ENCODE measurements around the gene CYP27C1. TPM values are rescaled to one million over a fixed set of nuclear protein-coding genes. Genes with fewer than 3 reads are reported as not detected.

Gene CYP27C1
- total RNA-seq, 1 donor from 2014 or later, result not detected

- intact Hi-C loops (cut with micrococcal nuclease), result no loop called here
Measured at GRCh38 chr2:127195140-127196074, 24.7 kb downstream of the CYP27C1 start.

DNA sequence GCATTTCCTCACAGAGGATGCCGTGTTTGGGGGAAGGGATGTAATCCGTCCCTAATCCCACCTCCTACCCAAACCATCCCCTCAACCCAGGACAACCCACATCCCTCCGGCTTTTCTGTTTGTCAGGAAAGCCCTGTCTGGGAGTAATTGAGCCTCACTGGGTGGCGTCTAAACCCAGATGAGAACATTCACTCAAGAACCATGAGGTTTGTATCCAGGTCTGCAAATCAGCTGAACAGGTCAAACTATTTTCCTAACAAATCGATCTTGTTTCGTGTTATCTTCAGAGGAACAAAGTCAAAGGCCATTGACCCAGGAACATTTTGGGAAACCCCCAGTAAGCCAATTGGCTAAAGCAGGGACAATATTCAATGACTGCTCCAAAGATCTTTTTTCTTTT, 25.7 kb downstream of the CYP27C1 start:
- Mint-ChIP-seq H3K4me1 (ENCODE audit: low read depth) (peaks cover 7% of the 10 kb centered on the region), H3K36me3 (ENCODE audit: low read depth) (no peaks in the 10 kb centered on the region), H3K4me3 (no peak overlapping the region), H3K27ac (no peak overlapping the region), H3K27me3 (ENCODE audit: insufficient read depth) (peaks cover 2% of the 10 kb centered on the region), H3K9me3 (no peaks in the 10 kb centered on the region)
- DNase-seq (ENCODE audit: low spot score), result no peak
- intact Hi-C loops (cut with micrococcal nuclease), result no loop called here

More at GRCh38 chr2:127195140-127196074, 24.7 kb downstream of the CYP27C1 start:
- H3K4me1 Mint-ChIP-seq (ENCODE audit: low read depth), result peaks cover 7% of the 10 kb centered on the region
- H3K27me3 Mint-ChIP-seq (ENCODE audit: insufficient read depth), result peaks cover 2% of the 10 kb centered on the region
- no peak overlapping the region for H3K27ac Mint-ChIP-seq
- H3K9me3 Mint-ChIP-seq, result no peaks in the 10 kb centered on the region
- no peak for DNase-seq (ENCODE audit: low spot score)
- no peak overlapping the region for H3K4me3 Mint-ChIP-seq
- no peaks in the 10 kb centered on the region for H3K36me3 Mint-ChIP-seq (ENCODE audit: low read depth)

GRCh38 chr2:127193967-127194280, 26.2 kb downstream of the CYP27C1 start:
- no peaks in the 10 kb centered on the region for H3K9me3 Mint-ChIP-seq
- H3K36me3 Mint-ChIP-seq (ENCODE audit: low read depth), result no peaks in the 10 kb centered on the region
- intact Hi-C loops (cut with micrococcal nuclease), result no loop called here

GRCh38 chr2:127193164-127193966, 26.7 kb downstream of the CYP27C1 start:
- H3K36me3 Mint-ChIP-seq (ENCODE audit: low read depth), result no peaks in the 10 kb centered on the region
- H3K27ac Mint-ChIP-seq, result no peak overlapping the region
- peaks cover 7% of the 10 kb centered on the region for H3K4me1 Mint-ChIP-seq (ENCODE audit: low read depth)
- H3K9me3 Mint-ChIP-seq, result no peaks in the 10 kb centered on the region
- H3K4me3 Mint-ChIP-seq, result no peak overlapping the region
- H3K27me3 Mint-ChIP-seq (ENCODE audit: insufficient read depth), result peaks cover 5% of the 10 kb centered on the region
- DNase-seq (ENCODE audit: low spot score), result no peak
- intact Hi-C loops (cut with micrococcal nuclease), result no loop called here

More at GRCh38 chr2:127193967-127194280, 26.2 kb downstream of the CYP27C1 start:
- no peak for DNase-seq (ENCODE audit: low spot score)
- Mint-ChIP-seq H3K4me3 (no peak overlapping the region), H3K27me3 (ENCODE audit: insufficient read depth) (peaks cover 2% of the 10 kb centered on the region), H3K4me1 (ENCODE audit: low read depth) (peaks cover 7% of the 10 kb centered on the region), H3K27ac (no peak overlapping the region)

- intact Hi-C loops (cut with micrococcal nuclease), result no loop called here
- no peak for DNase-seq (ENCODE audit: low spot score)
- Mint-ChIP-seq H3K9me3 (no peaks in the 10 kb centered on the region), H3K36me3 (ENCODE audit: low read depth) (no peaks in the 10 kb centered on the region), H3K4me1 (ENCODE audit: low read depth) (no peaks in the 10 kb centered on the region), H3K27ac (no peak overlapping the region), H3K27me3 (ENCODE audit: insufficient read depth) (peaks cover 6% of the 10 kb centered on the region), H3K4me3 (no peak overlapping the region)
Measured at GRCh38 chr2:127191331-127192219, 28.5 kb downstream of the CYP27C1 start.

DNA sequence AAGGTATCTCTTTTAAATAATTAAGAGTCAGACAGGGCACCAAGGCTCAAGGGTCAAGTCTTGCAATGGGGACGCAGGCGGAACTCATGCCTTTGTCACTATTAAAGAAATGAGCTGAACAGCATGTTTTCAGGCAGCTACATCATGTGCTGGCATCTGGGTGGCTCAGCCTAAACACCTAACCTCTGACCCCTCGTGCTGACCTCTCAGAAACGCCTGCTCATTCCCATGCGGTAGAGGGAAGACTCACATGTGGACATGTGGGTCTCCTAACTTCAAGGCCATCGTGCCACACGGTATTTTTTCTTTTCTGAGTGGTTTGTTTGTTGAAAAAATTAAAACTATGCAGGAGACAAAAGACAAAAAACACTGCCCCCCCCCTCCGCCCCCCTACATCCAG, 31.3 kb downstream of the CYP27C1 start:
- Mint-ChIP-seq H3K9me3 (no peaks in the 10 kb centered on the region), H3K36me3 (ENCODE audit: low read depth) (no peaks in the 10 kb centered on the region), H3K4me1 (ENCODE audit: low read depth) (peaks cover 7% of the 10 kb centered on the region), H3K4me3 (no peak overlapping the region), H3K27ac (no peak overlapping the region), H3K27me3 (ENCODE audit: insufficient read depth) (peaks cover 18% of the 10 kb centered on the region)
- no peak for DNase-seq (ENCODE audit: low spot score)
- intact Hi-C loops (cut with micrococcal nuclease), result no loop called here

DNA sequence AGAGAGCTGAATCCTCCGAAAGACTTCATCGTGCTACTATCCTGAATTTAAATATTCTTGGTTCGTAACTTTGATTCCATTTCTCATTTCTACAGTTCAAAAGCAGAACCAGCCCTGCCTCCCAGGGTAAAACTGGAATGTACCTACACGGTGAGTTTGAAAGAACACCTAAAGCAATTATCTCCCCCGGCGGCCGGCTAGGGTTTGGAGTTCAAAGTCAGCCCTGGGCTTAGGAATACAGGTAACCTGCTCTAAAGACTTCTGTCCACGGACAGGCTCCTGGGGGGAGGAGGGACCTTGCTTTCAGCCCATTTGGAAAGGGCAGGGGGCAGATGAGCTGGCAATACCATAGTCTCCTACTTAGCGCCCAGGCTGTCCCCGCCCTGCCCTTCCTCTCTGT, 32.3 kb downstream of the CYP27C1 start:
- no peak overlapping the region for H3K4me3 Mint-ChIP-seq
- no peak for DNase-seq (ENCODE audit: low spot score)
- peaks cover 7% of the 10 kb centered on the region for H3K4me1 Mint-ChIP-seq (ENCODE audit: low read depth)
- peaks cover 19% of the 10 kb centered on the region for H3K27me3 Mint-ChIP-seq (ENCODE audit: insufficient read depth)
- intact Hi-C loops (cut with micrococcal nuclease), result no loop called here
- H3K27ac Mint-ChIP-seq, result no peak overlapping the region
- H3K36me3 Mint-ChIP-seq (ENCODE audit: low read depth), result no peaks in the 10 kb centered on the region
- no peaks in the 10 kb centered on the region for H3K9me3 Mint-ChIP-seq

DNA sequence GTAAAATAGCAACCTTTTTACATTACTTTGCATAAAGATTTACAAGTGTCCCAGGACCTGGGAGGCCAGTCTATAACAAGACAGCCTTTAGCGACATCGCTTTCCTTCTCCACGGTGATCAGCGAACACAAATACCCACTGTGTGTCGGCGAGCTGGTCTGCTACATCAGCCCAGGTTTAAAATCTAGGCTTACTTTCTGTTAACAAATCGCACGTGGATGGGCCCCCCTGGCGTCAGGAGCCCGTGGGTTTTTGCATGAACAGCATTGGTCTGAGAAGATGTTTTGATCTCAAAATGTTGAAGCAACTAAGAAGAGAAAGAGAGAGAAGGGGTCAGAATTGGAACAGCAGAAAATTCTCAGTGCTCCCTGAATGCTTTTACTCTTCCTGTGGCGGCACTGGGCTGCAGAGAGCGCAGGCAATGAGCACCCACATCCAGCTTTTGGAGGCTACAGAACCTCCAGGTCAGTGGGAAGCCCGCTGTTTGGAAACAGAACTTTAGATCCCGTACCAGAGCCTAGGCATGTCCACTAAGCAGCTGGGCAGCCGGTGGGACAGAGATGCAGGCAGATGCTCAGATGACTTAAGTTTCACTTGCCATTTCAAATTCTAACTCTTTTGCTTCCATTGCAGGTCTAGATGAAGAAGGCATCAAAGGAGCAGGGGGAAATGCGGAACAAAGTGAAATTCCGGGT, 32.9 kb downstream of the CYP27C1 start:
- Mint-ChIP-seq H3K36me3 (ENCODE audit: low read depth) (no peaks in the 10 kb centered on the region), H3K9me3 (no peaks in the 10 kb centered on the region), H3K4me1 (ENCODE audit: low read depth) (peaks cover 7% of the 10 kb centered on the region), H3K27me3 (ENCODE audit: insufficient read depth) (peaks cover 19% of the 10 kb centered on the region), H3K27ac (no peak overlapping the region), H3K4me3 (no peak overlapping the region)
- intact Hi-C loops (cut with micrococcal nuclease), result no loop called here
- DNase-seq (ENCODE audit: low spot score), result no peak

GRCh38 chr2:127185705-127186104, 34.4 kb downstream of the CYP27C1 start:
- peaks cover 2% of the 10 kb centered on the region for H3K9me3 Mint-ChIP-seq
- H3K27ac Mint-ChIP-seq, result no peak overlapping the region
- H3K36me3 Mint-ChIP-seq (ENCODE audit: low read depth), result no peaks in the 10 kb centered on the region
- no peak overlapping the region for H3K4me3 Mint-ChIP-seq
- intact Hi-C loops (cut with micrococcal nuclease), result no loop called here
- H3K4me1 Mint-ChIP-seq (ENCODE audit: low read depth), result peaks cover 7% of the 10 kb centered on the region
- DNase-seq (ENCODE audit: low spot score), result no peak
- H3K27me3 Mint-ChIP-seq (ENCODE audit: insufficient read depth), result peaks cover 19% of the 10 kb centered on the region

GRCh38 chr2:127185093-127185492, 35.0 kb downstream of the CYP27C1 start:
- intact Hi-C loops (cut with micrococcal nuclease), result no loop called here
- H3K27ac Mint-ChIP-seq, result no peak overlapping the region
- no peak for DNase-seq (ENCODE audit: low spot score)
- peaks cover 5% of the 10 kb centered on the region for H3K9me3 Mint-ChIP-seq
- H3K4me1 Mint-ChIP-seq (ENCODE audit: low read depth), result peaks cover 7% of the 10 kb centered on the region
- H3K27me3 Mint-ChIP-seq (ENCODE audit: insufficient read depth), result peaks cover 20% of the 10 kb centered on the region
- no peak overlapping the region for H3K4me3 Mint-ChIP-seq
- H3K36me3 Mint-ChIP-seq (ENCODE audit: low read depth), result no peaks in the 10 kb centered on the region

DNA sequence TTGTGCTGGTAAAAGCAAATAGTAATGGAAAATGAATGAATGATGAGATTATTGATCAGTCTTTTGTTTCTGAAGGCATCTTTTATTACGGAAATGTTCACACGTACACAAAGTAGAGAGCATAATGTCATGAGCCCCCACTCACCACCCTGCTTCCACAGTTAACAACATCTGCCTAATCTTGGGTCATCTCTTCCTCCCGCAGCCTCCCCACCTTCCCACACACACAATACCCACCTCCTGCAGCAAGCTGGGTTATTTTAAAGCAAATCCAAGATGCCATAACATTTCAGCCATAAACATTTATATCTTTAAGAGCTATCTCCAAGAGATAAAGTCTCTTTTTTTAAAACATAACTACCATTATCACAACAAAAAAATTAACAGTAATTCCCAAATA, 36.3 kb downstream of the CYP27C1 start:
- Mint-ChIP-seq H3K4me3 (no peak overlapping the region), H3K27ac (no peak overlapping the region), H3K36me3 (ENCODE audit: low read depth) (no peaks in the 10 kb centered on the region), H3K9me3 (peaks cover 5% of the 10 kb centered on the region), H3K4me1 (ENCODE audit: low read depth) (peaks cover 7% of the 10 kb centered on the region), H3K27me3 (ENCODE audit: insufficient read depth) (peaks cover 21% of the 10 kb centered on the region)
- DNase-seq (ENCODE audit: low spot score), result no peak
- intact Hi-C loops (cut with micrococcal nuclease), result no loop called here
